Measurements from ENCODE around the gene IFNL4. TPM values are rescaled to one million over a fixed set of nuclear protein-coding genes. Genes with fewer than 3 reads are reported as not detected.

Gene IFNL4
- not detected in 2 replicates for total RNA-seq

GRCh38 chr19:39248806-39249205 lies at the start of gene IFNL4:
TSS of gene IFNL4 (minus strand) at chr19:39248856.

GRCh38 chr19:39296055-39296645 lies 47.5 kb upstream of the IFNL4 start, which contains the start of gene IFNL1:
TSS of gene IFNL1 (plus strand) at chr19:39296407. CDS start at chr19:39296422, 15 bp downstream.

GRCh38 chr19:39268085-39268484 lies 19.4 kb upstream of the IFNL4 start, which contains the start of gene IFNL2:
TSS of gene IFNL2 (plus strand) at chr19:39268396. CDS start at chr19:39268569, 173 bp downstream.

GRCh38 chr19:39244410-39245100 lies 4.1 kb downstream of the IFNL4 start, which contains the start of gene IFNL3:
TSS of gene IFNL3 (minus strand) at chr19:39245006. CDS start at chr19:39244967, 39 bp downstream.

GRCh38 chr19:39203372-39204341 lies 45.0 kb downstream of the IFNL4 start, which contains the start of gene SYCN:
TSS of gene SYCN (minus strand) at chr19:39204263. CDS start at chr19:39204254, 9 bp downstream.

GRCh38 chr19:39196860-39197562 lies 51.6 kb downstream of the IFNL4 start, which contains the start of gene NCCRP1:
TSS of gene NCCRP1 (plus strand) at chr19:39196964. CDS start at chr19:39196983, 19 bp downstream.

Other genes starting within 250 kb of the IFNL4 start
- 0.54 and 0.94 TPM in 2 replicates for gene FBXO27, start 216.3 kb downstream of the IFNL4 start, total RNA-seq
- gene ACP7, start 164.5 kb downstream of the IFNL4 start, total RNA-seq = not detected in 2 replicates
- 7.0 and 9.9 TPM in 2 replicates for gene PAK4, start 123.1 kb downstream of the IFNL4 start, total RNA-seq
- not detected in 2 replicates for gene NCCRP1, start 51.9 kb downstream of the IFNL4 start, total RNA-seq
- gene SYCN, start 44.6 kb downstream of the IFNL4 start, total RNA-seq = not detected in 2 replicates
- not detected in 2 replicates for gene IFNL3, start 3.9 kb downstream of the IFNL4 start, total RNA-seq
- gene IFNL2, start 19.5 kb upstream of the IFNL4 start, total RNA-seq = not detected in 2 replicates
- not detected in 2 replicates for gene IFNL1, start 47.6 kb upstream of the IFNL4 start, total RNA-seq
- gene LRFN1, start 72.0 kb upstream of the IFNL4 start, total RNA-seq = 0.18 and 0.19 TPM in 2 replicates
- gene GMFG, start 87.2 kb upstream of the IFNL4 start, total RNA-seq = 13.7 and 28.2 TPM in 2 replicates
- gene SAMD4B, start 93.6 kb upstream of the IFNL4 start, total RNA-seq = 30.9 and 37.5 TPM in 2 replicates
- gene PAF1, start 142.2 kb upstream of the IFNL4 start, total RNA-seq = 35.8 and 45.0 TPM in 2 replicates
- gene MED29, start 142.5 kb upstream of the IFNL4 start, total RNA-seq = 9.7 and 12.4 TPM in 2 replicates
- 0.27 and 0.56 TPM in 2 replicates for gene ZFP36, start 158.0 kb upstream of the IFNL4 start, total RNA-seq
- 17.5 and 21.0 TPM in 2 replicates for gene PLEKHG2, start 163.8 kb upstream of the IFNL4 start, total RNA-seq
- 106 and 208 TPM in 2 replicates for gene RPS16, start 187.1 kb upstream of the IFNL4 start, total RNA-seq
- 63.1 and 65.6 TPM in 2 replicates for gene SUPT5H, start 196.7 kb upstream of the IFNL4 start, total RNA-seq
- gene TIMM50, start 232.0 kb upstream of the IFNL4 start, total RNA-seq = 57.4 and 77.4 TPM in 2 replicates

Data from endothelial cell of coronary artery (primary cell).